HepG2 (cell line): ENCODE results near the gene FGD4. TPM values are rescaled to one million over a fixed set of nuclear protein-coding genes. Genes with fewer than 3 reads are reported as not detected.

Experiments used
- ATAC-seq: fragments of 200-7000 bp; cut with Tn5 transposase; 3 replicates; pipeline ENCODE4 v1.9.1; 2020; ENCODE audit warnings: mild to moderate bottlenecking, moderate library complexity
- BruUV-seq: library from RNA; stranded (reverse); fragments of 400-500 nt; replicated peaks from 2 replicates; lab custom pipeline; 2021; lab: Mats Ljungman, UMichigan
- CTCF ChIA-PET: fragments of 300-600 bp; formaldehyde crosslinking; extraction: SDS; loops from one replicate; lab custom pipeline; 2021; ENCODE audit warnings: low total read pairs, inconsistent platforms, low intra/inter-chr PET ratio; lab: Yijun Ruan, JAX
- POLR2A ChIA-PET: fragments of 350-600 bp; sonication (Branson Sonifier 250); formaldehyde crosslinking; loops from one replicate; lab custom pipeline; 2020; ENCODE audit warnings: antibody characterized with exemption, inconsistent platforms; lab: Yijun Ruan, JAX
- DNase-seq: peaks from one replicate; pipeline ENCODE4 v3.0.0-alpha.2; 2015; ENCODE audit warnings: low spot score
- FAIRE-seq: peaks from 3 replicates; lab custom pipeline; 2011; peaks lifted over from hg19 to GRCh38; lab: Jason Lieb, UNC
- H2AFZ ChIP-seq: one replicate; pipeline ENCODE4 v1.6.1; 2011; ENCODE audit warnings: low read length, inconsistent platforms
- H3K27ac ChIP-seq: fragments of 300-600 bp; 3 replicates; pipeline ENCODE4 v1.8.0; 2011; ENCODE audit warnings: mixed run types, mild to moderate bottlenecking, mixed read lengths, low read length, inconsistent platforms; ENCODE audit not compliant: insufficient read depth; ENCODE audit errors: extremely low read length
- H3K27me3 ChIP-seq, 2 experiments: fragments of 200-600 bp in 1 of 2; 2 replicates in 1 of 2; 3 replicates in 1 of 2; pipeline versions ENCODE4 v1.6.0 to v1.8.0; 2011; ENCODE audit warnings: low read length in 2 of 2, mild to moderate bottlenecking in 2 of 2, moderate library complexity in 2 of 2, inconsistent platforms in 1 of 2; ENCODE audit not compliant: insufficient read depth in 2 of 2, control insufficient read depth in 1 of 2
- H3K36me3 ChIP-seq, 2 experiments: fragments of 200-600 bp in 1 of 2; replicated peaks in 1 of 2; 2 replicates in 1 of 2; 3 replicates in 1 of 2; pipeline versions ENCODE4 v1.5.1 to v1.8.0; 2011; ENCODE audit warnings: low read length in 2 of 2, inconsistent platforms in 1 of 2; ENCODE audit not compliant: insufficient read depth in 2 of 2, control insufficient read depth in 1 of 2
- H3K4me1 ChIP-seq: 2 replicates; pipeline ENCODE4 v1.5.1; 2012; ENCODE audit warnings: low read length, inconsistent platforms; ENCODE audit not compliant: insufficient read depth
- H3K4me2 ChIP-seq: 2 replicates; pipeline ENCODE4 v1.6.0; 2011; ENCODE audit warnings: low read depth, low read length, inconsistent platforms
- H3K4me3 ChIP-seq, 3 experiments: fragments of 200-600 bp in 1 of 3; sonication (generic), shearing (Covaris generic) in 1 of 3; replicated peaks in 1 of 3; 2 replicates each; pipeline ENCODE4 v1.5.1; 2011 to 2016; ENCODE audit warnings: low read length in 3 of 3, inconsistent platforms in 2 of 3, low read depth in 2 of 3, mild to moderate bottlenecking in 2 of 3, control low read depth in 1 of 3, mixed read lengths in 1 of 3; ENCODE audit not compliant: insufficient read depth in 1 of 3
- H3K79me2 ChIP-seq: one replicate; pipeline ENCODE4 v1.6.1; 2011; ENCODE audit warnings: low read length, inconsistent platforms; ENCODE audit not compliant: insufficient read depth
- H3K9ac ChIP-seq: 2 replicates; pipeline ENCODE4 v1.6.0; 2011; ENCODE audit warnings: mild to moderate bottlenecking, low read depth, low read length, inconsistent platforms; ENCODE audit not compliant: insufficient read depth
- H3K9me3 ChIP-seq: 2 replicates; pipeline ENCODE4 v1.5.1; 2012; ENCODE audit warnings: mild to moderate bottlenecking, low read length
- H4K20me1 ChIP-seq: 2 replicates; pipeline ENCODE4 v1.6.0; 2011; ENCODE audit warnings: inconsistent platforms, mild to moderate bottlenecking, low read length, moderate library complexity; ENCODE audit not compliant: insufficient read depth
- HOXA3 ChIP-seq: sonication (generic); formaldehyde crosslinking; IDR thresholded peaks from 2 replicates; pipeline ENCODE4 v1.5.0; 2020; ENCODE audit warnings: missing genetic modification reagents
- MXI1 ChIP-seq: IDR thresholded peaks from 3 replicates; pipeline ENCODE4 v1.6.1; 2012; ENCODE audit warnings: low read depth, low read length, inconsistent platforms, borderline replicate concordance
- POGK ChIP-seq: sonication (generic); formaldehyde crosslinking; conservative IDR thresholded peaks from 2 replicates; pipeline ENCODE4 v1.8.0; 2022; ENCODE audit warnings: mild to moderate bottlenecking, moderate library complexity, missing genetic modification reagents
- SNAPC4 ChIP-seq: sonication (generic); formaldehyde crosslinking; IDR thresholded peaks from 2 replicates; pipeline ENCODE4 v1.4.0; 2020; ENCODE audit warnings: mild to moderate bottlenecking, missing genetic modification reagents
- SRSF9 ChIP-seq: fragments of 200-400 bp; formaldehyde crosslinking; IDR thresholded peaks from 2 replicates; pipeline ENCODE4 v1.6.1; 2018; ENCODE audit warnings: borderline replicate concordance, mild to moderate bottlenecking, low read depth, low read length; ENCODE audit not compliant: insufficient read depth, poor library complexity, severe bottlenecking
- U2AF1 ChIP-seq: fragments of 200-400 bp; formaldehyde crosslinking; optimal IDR thresholded peaks from 2 replicates; pipeline ENCODE3; 2017; ENCODE audit warnings: mild to moderate bottlenecking, low read depth, low read length
- ZNF567 ChIP-seq: sonication (generic); formaldehyde crosslinking; IDR thresholded peaks from 2 replicates; pipeline ENCODE4 v1.8.1; 2023; ENCODE audit warnings: mild to moderate bottlenecking, missing genetic modification reagents, borderline replicate concordance
- ZNF737 ChIP-seq: sonication (generic); formaldehyde crosslinking; IDR thresholded peaks from 2 replicates; pipeline ENCODE4 v1.5.0; 2020; ENCODE audit warnings: missing genetic modification reagents, mild to moderate bottlenecking, borderline replicate concordance
- WGBS: methylation state at CpG from one replicate; pipeline ENCODE4 v1.1.6; 2017; ENCODE audit warnings: low lambda C conversion rate; 5-methylcytosine and 5-hydroxymethylcytosine counted together
- in situ Hi-C: cut with HindIII; loops from 2 replicates; pipeline ENCODE4 v1.10.0; 2017; ENCODE audit warnings: low pct_unique_long_range_greater_than_20kb; ENCODE audit not compliant: extremely low pct_ligation_motif_present
- intact Hi-C: fragments of 100-400 bp; cut with micrococcal nuclease; formaldehyde crosslinking; loops from one replicate; pipeline ENCODE4 v1.10.0; 2022; ENCODE audit not compliant: unreplicated experiment
- polyA plus RNA-seq, 8 experiments: library from polyadenylated mRNA; depleted of rRNA in 3 of 8; stranded (reverse) in 7 of 8; unstranded in 1 of 8; fragments of >200 nt; fragmentation: Illumina TruSeq in 4 of 8; extraction: Trizol in 4 of 8; gene quantifications; 2 replicates each; pipeline versions ENCODE4 v1.2.1 to v1.2.3, GENCODE V29; 2011 to 2016; ENCODE audit warnings: low read depth in 4 of 8, missing spikeins in 1 of 8, mixed read lengths in 1 of 8; ENCODE audit not compliant: insufficient read depth in 1 of 8
- total RNA-seq, 5 experiments: library from RNA; depleted of rRNA; stranded (reverse); fragments of >200 nt; fragmentation: Illumina TruSeq; extraction: Trizol; gene quantifications; 2 replicates each; pipeline ENCODE4 v1.2.3, GENCODE V29; 2016; ENCODE audit warnings: low read depth in 1 of 5

Gene FGD4
- total and polyA plus RNA-seq, 2 of the 13 experiments (the other 11 are each of a cell fraction or from before 2014, with no cell fraction given), result 4.6 to 6.6 TPM

DNA sequence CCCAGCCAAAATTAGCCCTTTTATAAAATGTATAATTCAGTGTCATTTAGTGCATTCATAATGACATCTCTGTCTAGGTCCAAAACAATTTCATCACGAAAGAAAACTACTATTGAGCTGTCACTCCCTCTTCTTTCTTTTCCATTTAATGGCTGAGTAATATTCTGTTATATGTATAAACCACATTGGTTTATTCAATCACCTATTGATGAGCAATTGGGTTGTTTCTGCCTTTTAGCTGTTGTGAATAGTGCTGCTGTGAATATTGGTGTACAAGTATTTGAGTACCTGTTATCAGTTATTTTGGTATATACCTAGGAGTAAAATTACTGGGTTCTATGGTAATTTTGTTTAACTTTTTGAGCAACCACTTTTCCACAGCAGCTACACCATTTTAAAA is 287.0 kb downstream of the FGD4 start:
- Histone ChIP-seq H4K20me1 (no peaks in the 10 kb centered on the region), H3K36me3 (peaks cover 0 to 7% of the 10 kb centered on the region in 2 experiments; a peak in 2 of 5 replicates), H3K4me1 (peaks cover 10% of the 10 kb centered on the region), H3K9me3 (no peaks in the 10 kb centered on the region), H3K9ac (no peak overlapping the region), H3K27me3 (no peaks in the 10 kb centered on the region), H3K4me2 (no peak overlapping the region), H3K27ac (no peak overlapping the region), H2AFZ (no peak overlapping the region), H3K79me2 (peaks cover 89% of the 10 kb centered on the region), H3K4me3 (no peak overlapping the region)
- in situ Hi-C loops, result no loop called here
- ATAC-seq, result no peak
- intact Hi-C loops, result loop anchor here (2.0 kb wide), 1 partner anchor 46 kb away; no protein-coding TSS in a partner anchor
- no peak for TF ChIP-seq MXI1
- POLR2A ChIA-PET, result no interaction called here
- DNase-seq, result no peak
- CTCF ChIA-PET, result no interaction called here
- FAIRE-seq, result no peak
- no TSS peak for BruUV-seq
- 93% methylated on average over 1 of the region's 1 CpG for WGBS

DNA sequence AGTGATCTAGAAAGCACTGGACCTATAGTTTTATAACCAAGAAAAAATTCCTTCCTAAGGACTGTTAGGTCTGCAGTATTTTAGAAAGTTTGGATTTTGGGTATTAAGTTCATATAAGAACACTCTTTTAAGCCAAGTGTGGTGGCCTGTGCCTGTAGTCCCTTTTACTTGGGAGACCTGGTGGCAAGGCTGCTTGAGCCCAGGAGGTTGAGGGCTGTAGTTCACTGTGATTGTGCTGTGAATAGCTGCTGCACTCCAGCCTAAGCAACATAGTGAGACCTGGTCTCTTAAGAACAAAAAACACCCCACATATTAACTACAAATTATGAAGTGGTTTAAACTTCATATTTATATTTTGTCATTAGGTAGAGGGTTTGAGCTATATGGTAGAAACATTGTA is 289.4 kb downstream of the FGD4 start:
- POLR2A ChIA-PET, result no interaction called here
- in situ Hi-C loops (no loop called here), intact Hi-C loops (no loop called here)
- CTCF ChIA-PET, result no interaction called here
- H3K79me2 ChIP-seq, result peaks cover 93% of the 10 kb centered on the region
- no peaks in the 10 kb centered on the region for H3K27me3 ChIP-seq
- no peaks in the 10 kb centered on the region for H3K9me3 ChIP-seq
- ATAC-seq (no peak), DNase-seq (no peak), FAIRE-seq (no peak)
- H4K20me1 ChIP-seq, result no peaks in the 10 kb centered on the region
- H3K4me2 ChIP-seq, result no peak overlapping the region
- H3K4me1 ChIP-seq, result no peaks in the 10 kb centered on the region
- H3K4me3 ChIP-seq, result no peak overlapping the region
- H3K36me3 ChIP-seq, result peaks cover 0 to 7% of the 10 kb centered on the region in 2 experiments; a peak in 3 of 5 replicates
- BruUV-seq, result no TSS peak
- no peak overlapping the region for H3K27ac ChIP-seq
- H3K9ac ChIP-seq, result no peak overlapping the region
- H2AFZ ChIP-seq, result no peak overlapping the region
- TF ChIP-seq SNAPC4 (no peak), POGK (CRISPR knock-in tag) (no peak), ZNF737 (CRISPR knock-in tag) (no peak), HOXA3 (CRISPR knock-in tag) (no peak), SRSF9 (no peak), U2AF1 (no peak), ZNF567 (CRISPR knock-in tag) (no peak)
